GM12801 (cell line): ENCODE data around the gene TLX1.

Source experiments
- CTCF ChIP-seq: IDR thresholded peaks from one replicate; pipeline ENCODE4 v1.5.1; 2011; ENCODE audit warnings: control low read depth; ENCODE audit not compliant: insufficient read length; ENCODE audit errors: extremely low read depth

TLX1 gene

GRCh38 chr10:101113890-101114403 is 17.2 kb upstream of the TLX1 start:
- no peak for TF ChIP-seq CTCF

- TF ChIP-seq CTCF = no peak
These were observed 16.5 kb upstream of the TLX1 start for GRCh38 chr10:101114646-101115045.

- no peak for TF ChIP-seq CTCF
These were observed 14.3 kb upstream of the TLX1 start for GRCh38 chr10:101116754-101117153.

GRCh38 chr10:101118031-101118430 is 13.1 kb upstream of the TLX1 start:
- TF ChIP-seq CTCF = no peak

GRCh38 chr10:101120520-101120883 is 10.6 kb upstream of the TLX1 start:
- no peak for TF ChIP-seq CTCF

- TF ChIP-seq CTCF = no peak
These were observed 10.0 kb upstream of the TLX1 start for GRCh38 chr10:101120884-101121653.

- TF ChIP-seq CTCF = no peak
These were observed 9.5 kb upstream of the TLX1 start for GRCh38 chr10:101121654-101122031.
